ENCODE measurements around the gene TMIGD3. TPM values are rescaled to one million over a fixed set of nuclear protein-coding genes. Genes with fewer than 3 reads are reported as not detected.

Gene TMIGD3
- total and polyA plus RNA-seq, 2 donors (not counting 1 experiment from before 2014, with no cell fraction given), result 0.19 TPM; not detected in 1

DNA sequence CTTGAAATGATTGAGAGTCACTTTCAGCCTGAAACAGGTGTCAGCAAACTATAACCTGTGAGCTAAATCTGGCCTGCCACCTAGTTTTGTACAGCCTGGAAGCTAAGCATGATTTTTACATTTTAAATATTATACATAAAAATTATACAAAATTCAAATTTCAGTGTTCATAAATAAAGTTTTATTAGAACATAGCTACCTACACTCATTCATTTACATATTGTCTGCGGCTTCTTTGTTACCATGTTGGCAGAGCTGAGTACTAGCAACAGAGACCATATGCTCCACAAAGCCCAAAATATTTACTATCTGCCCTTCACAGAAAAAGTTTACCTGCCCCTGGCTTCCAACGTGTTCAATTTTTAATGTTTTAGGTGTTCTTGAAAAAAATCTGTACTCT, 37.7 kb downstream of the TMIGD3 start:
- no peak overlapping the region for H3K9ac ChIP-seq (ENCODE audit: low read length)
- H3K4me1 ChIP-seq (ENCODE audit: control insufficient read depth in 2 of 2, insufficient read depth in 2 of 2, low read length in 2 of 2), result peaks cover 18 to 21% of the 10 kb centered on the region in 2 donors
- H2AFZ ChIP-seq (ENCODE audit: insufficient read depth, low read depth, low read length, poor library complexity, severe bottlenecking), result no peak overlapping the region
- DNase-seq (no peak), ATAC-seq (ENCODE audit: low read depth) (no peak)
- Mint-ChIP-seq H3K9me3 (ENCODE audit: insufficient read depth) (no peaks in the 10 kb centered on the region), H3K27me3 (no peaks in the 10 kb centered on the region), H3K4me1 (no peaks in the 10 kb centered on the region), H3K4me3 (no peak overlapping the region), H3K27ac (no peak overlapping the region)
- no peak for TF ChIP-seq EZH2 (IDR thresholded peaks at IDR 0.05; ENCODE audit: borderline replicate concordance, insufficient read depth, low read depth, low read length, poor library complexity, severe bottlenecking)
- TF ChIP-seq, protein P1, sequence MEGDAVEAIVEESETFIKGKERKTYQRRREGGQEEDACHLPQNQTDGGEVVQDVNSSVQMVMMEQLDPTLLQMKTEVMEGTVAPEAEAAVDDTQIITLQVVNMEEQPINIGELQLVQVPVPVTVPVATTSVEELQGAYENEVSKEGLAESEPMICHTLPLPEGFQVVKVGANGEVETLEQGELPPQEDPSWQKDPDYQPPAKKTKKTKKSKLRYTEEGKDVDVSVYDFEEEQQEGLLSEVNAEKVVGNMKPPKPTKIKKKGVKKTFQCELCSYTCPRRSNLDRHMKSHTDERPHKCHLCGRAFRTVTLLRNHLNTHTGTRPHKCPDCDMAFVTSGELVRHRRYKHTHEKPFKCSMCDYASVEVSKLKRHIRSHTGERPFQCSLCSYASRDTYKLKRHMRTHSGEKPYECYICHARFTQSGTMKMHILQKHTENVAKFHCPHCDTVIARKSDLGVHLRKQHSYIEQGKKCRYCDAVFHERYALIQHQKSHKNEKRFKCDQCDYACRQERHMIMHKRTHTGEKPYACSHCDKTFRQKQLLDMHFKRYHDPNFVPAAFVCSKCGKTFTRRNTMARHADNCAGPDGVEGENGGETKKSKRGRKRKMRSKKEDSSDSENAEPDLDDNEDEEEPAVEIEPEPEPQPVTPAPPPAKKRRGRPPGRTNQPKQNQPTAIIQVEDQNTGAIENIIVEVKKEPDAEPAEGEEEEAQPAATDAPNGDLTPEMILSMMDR (IDR thresholded peaks at IDR 0.05), result no peak
- intact Hi-C loops (cut with micrococcal nuclease), result no loop called here
- H3K27me3 ChIP-seq (replicated peaks in 1 of 4; ENCODE audit: control extremely low read depth in 1 of 4, control insufficient read depth in 3 of 4, insufficient read depth in 4 of 4, low read length in 3 of 4), result no peaks in the 10 kb centered on the region
- H3K4me3 ChIP-seq (ENCODE audit: control extremely low read depth in 1 of 5, extremely low read depth in 1 of 5, insufficient read depth in 1 of 5, low read depth in 2 of 5, low read length in 4 of 5), result no peak overlapping the region
- 100% methylated on average over 1 of the region's 2 CpGs for WGBS (ENCODE audit: insufficient coverage)
- no peaks in the 10 kb centered on the region for H4K20me1 ChIP-seq (ENCODE audit: control insufficient read depth, insufficient read depth, low read length, poor library complexity, severe bottlenecking)
- POLR2A ChIA-PET, result interaction anchor here (0.7 kb wide), 1 partner anchor 17 kb away, joined by 3 read pairs; no protein-coding TSS in a partner anchor
- peaks cover 0 to 2% (median 0%) of the 10 kb centered on the region in 3 donors for H3K9me3 ChIP-seq (ENCODE audit: control extremely low read depth in 1 of 3, control insufficient read depth in 2 of 3, insufficient read depth in 1 of 3, low read length in 2 of 3)
- H3K36me3 ChIP-seq (replicated peaks in 1 of 2; ENCODE audit: control extremely low read depth in 1 of 2, control insufficient read depth in 1 of 2, extremely low read depth in 1 of 2, insufficient read depth in 2 of 2, low read length in 1 of 2), result peaks cover 8 to 32% of the 10 kb centered on the region in 2 experiments
- CTCF ChIA-PET, result interaction anchor here (1.3 kb wide), 2 partner anchors 42 to 249 kb away, joined by 4 to 7 read pairs; no protein-coding TSS in a partner anchor
- H3K27ac ChIP-seq (ENCODE audit: low read length in 2 of 2), result no peak overlapping the region
- H3K4me2 ChIP-seq (replicated peaks; ENCODE audit: low read depth, low read length, poor library complexity, severe bottlenecking), result no peak overlapping the region
- peaks cover 13% of the 10 kb centered on the region for H3K79me2 ChIP-seq (ENCODE audit: control insufficient read depth, insufficient read depth, low read length)

DNA sequence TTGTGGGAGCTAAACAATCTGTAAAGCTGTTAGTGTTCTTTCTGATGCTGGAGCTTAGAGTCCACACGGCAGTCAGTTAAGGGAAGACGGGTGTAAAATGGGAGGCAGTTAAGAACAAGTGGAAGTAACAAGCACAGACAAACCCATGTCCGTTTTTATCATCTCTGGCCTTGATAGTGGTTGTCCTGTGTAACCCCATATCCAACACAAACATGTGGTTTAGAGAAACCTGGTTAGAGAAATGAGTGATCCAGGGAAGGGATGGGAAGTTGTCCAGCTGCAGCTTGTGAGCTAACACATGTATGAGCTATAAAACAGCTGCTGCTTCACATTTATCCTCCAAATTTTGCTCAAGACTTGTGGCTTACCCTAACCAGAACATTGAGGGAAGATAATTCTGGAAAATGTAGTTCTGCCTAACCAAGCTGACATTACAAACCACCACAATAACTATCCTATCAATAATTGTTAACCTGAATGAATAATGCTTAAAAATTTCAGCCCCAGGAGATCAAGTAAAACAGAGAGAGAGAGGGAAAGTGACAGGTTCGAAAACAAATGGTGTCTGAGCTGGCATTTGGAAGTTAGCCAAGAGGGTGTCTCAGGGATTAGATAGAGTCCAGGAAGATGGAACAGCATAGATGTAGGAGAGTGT, 40.3 kb downstream of the TMIGD3 start:
- no peak overlapping the region for H2AFZ ChIP-seq (ENCODE audit: insufficient read depth, low read depth, low read length, poor library complexity, severe bottlenecking)
- WGBS (ENCODE audit: insufficient coverage), result 95% methylated on average over 3 of the region's 4 CpGs
- no peak overlapping the region for H3K9ac ChIP-seq (ENCODE audit: low read length)
- DNase-seq, result no peak
- Mint-ChIP-seq H3K4me1 (no peaks in the 10 kb centered on the region), H3K27ac (peak overlapping the region; percentile 21), H3K27me3 (no peaks in the 10 kb centered on the region), H3K9me3 (ENCODE audit: insufficient read depth) (no peaks in the 10 kb centered on the region), H3K4me3 (no peak overlapping the region)
- POLR2A ChIA-PET, result interaction anchor here (0.6 kb wide), 1 partner anchor 43 kb away, joined by 4 read pairs; no protein-coding TSS in a partner anchor
- H3K9me3 ChIP-seq (ENCODE audit: control extremely low read depth in 1 of 3, control insufficient read depth in 2 of 3, insufficient read depth in 1 of 3, low read length in 2 of 3), result no peaks in the 10 kb centered on the region
- peaks cover 4% of the 10 kb centered on the region for H4K20me1 ChIP-seq (ENCODE audit: control insufficient read depth, insufficient read depth, low read length, poor library complexity, severe bottlenecking)
- H3K4me3 ChIP-seq (ENCODE audit: control extremely low read depth in 1 of 5, extremely low read depth in 1 of 5, insufficient read depth in 1 of 5, low read depth in 2 of 5, low read length in 4 of 5), result no peak overlapping the region
- H3K4me2 ChIP-seq (replicated peaks; ENCODE audit: low read depth, low read length, poor library complexity, severe bottlenecking), result no peak overlapping the region
- H3K27me3 ChIP-seq (replicated peaks in 1 of 4; ENCODE audit: control extremely low read depth in 1 of 4, control insufficient read depth in 3 of 4, insufficient read depth in 4 of 4, low read length in 3 of 4), result no peaks in the 10 kb centered on the region
- ATAC-seq (ENCODE audit: low read depth), result no peak
- peaks cover 5% of the 10 kb centered on the region for H3K79me2 ChIP-seq (ENCODE audit: control insufficient read depth, insufficient read depth, low read length)
- H3K27ac ChIP-seq (ENCODE audit: low read length in 2 of 2), result no peak overlapping the region
- TF ChIP-seq, protein P1 (IDR thresholded peaks at IDR 0.05), result no peak
- no peak for TF ChIP-seq EZH2 (IDR thresholded peaks at IDR 0.05; ENCODE audit: borderline replicate concordance, insufficient read depth, low read depth, low read length, poor library complexity, severe bottlenecking)
- CTCF ChIA-PET, result interaction anchor here (0.7 to 1.4 kb wide), 5 partner anchors 10 to 45 kb away, joined by 3 to 5 read pairs (median 3); partner anchors contain the start of gene WDR77
- H3K4me1 ChIP-seq (ENCODE audit: control insufficient read depth in 2 of 2, insufficient read depth in 2 of 2, low read length in 2 of 2), result no peaks in the 10 kb centered on the region
- H3K36me3 ChIP-seq (replicated peaks in 1 of 2; ENCODE audit: control extremely low read depth in 1 of 2, control insufficient read depth in 1 of 2, extremely low read depth in 1 of 2, insufficient read depth in 2 of 2, low read length in 1 of 2), result peaks cover 14 to 50% of the 10 kb centered on the region in 2 experiments
- intact Hi-C loops (cut with micrococcal nuclease), result no loop called here
